HepG2 (cell line): ENCODE data around the gene CNTF. TPM values are rescaled to one million over a fixed set of nuclear protein-coding genes. Genes with fewer than 3 reads are reported as not detected.

Source experiments
- ATAC-seq: fragments of 200-7000 bp; cut with Tn5 transposase; 3 replicates; pipeline ENCODE4 v1.9.1; 2020; ENCODE audit warnings: mild to moderate bottlenecking, moderate library complexity
- BruUV-seq: library from RNA; stranded (reverse); fragments of 400-500 nt; replicated peaks from 2 replicates; lab custom pipeline; 2021; lab: Mats Ljungman, UMichigan
- CTCF ChIA-PET: fragments of 300-600 bp; formaldehyde crosslinking; extraction: SDS; loops from one replicate; lab custom pipeline; 2021; ENCODE audit warnings: low total read pairs, inconsistent platforms, low intra/inter-chr PET ratio; lab: Yijun Ruan, JAX
- POLR2A ChIA-PET: fragments of 350-600 bp; sonication (Branson Sonifier 250); formaldehyde crosslinking; loops from one replicate; lab custom pipeline; 2020; ENCODE audit warnings: antibody characterized with exemption, inconsistent platforms; lab: Yijun Ruan, JAX
- DNase-seq: peaks from one replicate; pipeline ENCODE4 v3.0.0-alpha.2; 2015; ENCODE audit warnings: low spot score
- FAIRE-seq: peaks from 3 replicates; lab custom pipeline; 2011; peaks lifted over from hg19 to GRCh38; lab: Jason Lieb, UNC
- H2AFZ ChIP-seq: one replicate; pipeline ENCODE4 v1.6.1; 2011; ENCODE audit warnings: low read length, inconsistent platforms
- H3K27ac ChIP-seq: fragments of 300-600 bp; 3 replicates; pipeline ENCODE4 v1.8.0; 2011; ENCODE audit warnings: mixed run types, mild to moderate bottlenecking, mixed read lengths, low read length, inconsistent platforms; ENCODE audit not compliant: insufficient read depth; ENCODE audit errors: extremely low read length
- H3K27me3 ChIP-seq, 2 experiments: fragments of 200-600 bp in 1 of 2; 2 replicates in 1 of 2; 3 replicates in 1 of 2; pipeline versions ENCODE4 v1.6.0 to v1.8.0; 2011; ENCODE audit warnings: low read length in 2 of 2, mild to moderate bottlenecking in 2 of 2, moderate library complexity in 2 of 2, inconsistent platforms in 1 of 2; ENCODE audit not compliant: insufficient read depth in 2 of 2, control insufficient read depth in 1 of 2
- H3K36me3 ChIP-seq, 2 experiments: fragments of 200-600 bp in 1 of 2; replicated peaks in 1 of 2; 2 replicates in 1 of 2; 3 replicates in 1 of 2; pipeline versions ENCODE4 v1.5.1 to v1.8.0; 2011; ENCODE audit warnings: low read length in 2 of 2, inconsistent platforms in 1 of 2; ENCODE audit not compliant: insufficient read depth in 2 of 2, control insufficient read depth in 1 of 2
- H3K4me1 ChIP-seq: 2 replicates; pipeline ENCODE4 v1.5.1; 2012; ENCODE audit warnings: low read length, inconsistent platforms; ENCODE audit not compliant: insufficient read depth
- H3K4me2 ChIP-seq: 2 replicates; pipeline ENCODE4 v1.6.0; 2011; ENCODE audit warnings: low read depth, low read length, inconsistent platforms
- H3K4me3 ChIP-seq, 3 experiments: fragments of 200-600 bp in 1 of 3; sonication (generic), shearing (Covaris generic) in 1 of 3; replicated peaks in 1 of 3; 2 replicates each; pipeline ENCODE4 v1.5.1; 2011 to 2016; ENCODE audit warnings: low read length in 3 of 3, inconsistent platforms in 2 of 3, low read depth in 2 of 3, mild to moderate bottlenecking in 2 of 3, control low read depth in 1 of 3, mixed read lengths in 1 of 3; ENCODE audit not compliant: insufficient read depth in 1 of 3
- H3K79me2 ChIP-seq: one replicate; pipeline ENCODE4 v1.6.1; 2011; ENCODE audit warnings: low read length, inconsistent platforms; ENCODE audit not compliant: insufficient read depth
- H3K9ac ChIP-seq: 2 replicates; pipeline ENCODE4 v1.6.0; 2011; ENCODE audit warnings: mild to moderate bottlenecking, low read depth, low read length, inconsistent platforms; ENCODE audit not compliant: insufficient read depth
- H3K9me3 ChIP-seq: 2 replicates; pipeline ENCODE4 v1.5.1; 2012; ENCODE audit warnings: mild to moderate bottlenecking, low read length
- H4K20me1 ChIP-seq: 2 replicates; pipeline ENCODE4 v1.6.0; 2011; ENCODE audit warnings: inconsistent platforms, mild to moderate bottlenecking, low read length, moderate library complexity; ENCODE audit not compliant: insufficient read depth
- NFRKB ChIP-seq: fragments of 450-650 bp; IDR thresholded peaks from 2 replicates; pipeline ENCODE4 v1.6.1; 2017
- SNAI1 ChIP-seq: sonication (generic); formaldehyde crosslinking; IDR thresholded peaks from 2 replicates; pipeline ENCODE4 v1.5.0; 2020; ENCODE audit warnings: mild to moderate bottlenecking, missing genetic modification reagents, borderline replicate concordance
- TARDBP ChIP-seq: sonication (generic); formaldehyde crosslinking; IDR thresholded peaks from 2 replicates; pipeline ENCODE4 v1.8.0; 2022; ENCODE audit warnings: mild to moderate bottlenecking, missing genetic modification reagents
- ZFX ChIP-seq: sonication (generic); formaldehyde crosslinking; IDR thresholded peaks from 2 replicates; pipeline ENCODE4 v1.4.0; 2020; ENCODE audit warnings: mild to moderate bottlenecking, low read depth, missing genetic modification reagents, moderate library complexity
- ZNF44 ChIP-seq: sonication (generic); formaldehyde crosslinking; IDR thresholded peaks from 2 replicates; pipeline ENCODE4 v1.5.1; 2020; ENCODE audit warnings: mild to moderate bottlenecking, missing genetic modification reagents
- ZNF761 ChIP-seq: sonication (generic); formaldehyde crosslinking; conservative IDR thresholded peaks from 2 replicates; pipeline ENCODE4 v1.4.0; 2020; ENCODE audit warnings: mild to moderate bottlenecking, missing genetic modification reagents
- ZNF850 ChIP-seq: sonication (generic); formaldehyde crosslinking; conservative IDR thresholded peaks from 2 replicates; pipeline ENCODE4 v1.9.0; 2021; ENCODE audit warnings: mild to moderate bottlenecking, missing genetic modification reagents
- WGBS: methylation state at CpG from one replicate; pipeline ENCODE4 v1.1.6; 2017; ENCODE audit warnings: low lambda C conversion rate; 5-methylcytosine and 5-hydroxymethylcytosine counted together
- in situ Hi-C: cut with HindIII; loops from 2 replicates; pipeline ENCODE4 v1.10.0; 2017; ENCODE audit warnings: low pct_unique_long_range_greater_than_20kb; ENCODE audit not compliant: extremely low pct_ligation_motif_present
- intact Hi-C: fragments of 100-400 bp; cut with micrococcal nuclease; formaldehyde crosslinking; loops from one replicate; pipeline ENCODE4 v1.10.0; 2022; ENCODE audit not compliant: unreplicated experiment
- polyA plus RNA-seq, 8 experiments: library from polyadenylated mRNA; depleted of rRNA in 3 of 8; stranded (reverse) in 7 of 8; unstranded in 1 of 8; fragments of >200 nt; fragmentation: Illumina TruSeq in 4 of 8; extraction: Trizol in 4 of 8; gene quantifications; 2 replicates each; pipeline versions ENCODE4 v1.2.1 to v1.2.3, GENCODE V29; 2011 to 2016; ENCODE audit warnings: low read depth in 4 of 8, missing spikeins in 1 of 8, mixed read lengths in 1 of 8; ENCODE audit not compliant: insufficient read depth in 1 of 8
- total RNA-seq, 5 experiments: library from RNA; depleted of rRNA; stranded (reverse); fragments of >200 nt; fragmentation: Illumina TruSeq; extraction: Trizol; gene quantifications; 2 replicates each; pipeline ENCODE4 v1.2.3, GENCODE V29; 2016; ENCODE audit warnings: low read depth in 1 of 5
- TF ChIP-seq, protein P1 (sequence below): IDR thresholded peaks from 2 replicates; pipeline ENCODE4 v1.6.1; 2016; ENCODE audit warnings: low read depth, borderline replicate concordance
- TF ChIP-seq, protein P2 (sequence below): sonication (generic); formaldehyde crosslinking; IDR thresholded peaks from 2 replicates; pipeline ENCODE4 v1.5.0; 2020; ENCODE audit warnings: mild to moderate bottlenecking, low read depth, missing genetic modification reagents, borderline replicate concordance
- TF ChIP-seq, protein P3 (sequence below): sonication (generic); formaldehyde crosslinking; IDR thresholded peaks from 2 replicates; pipeline ENCODE4 v1.5.0; 2020; ENCODE audit warnings: missing genetic modification reagents
- TF ChIP-seq, protein P4 (sequence below): sonication (generic); formaldehyde crosslinking; IDR thresholded peaks from 2 replicates; pipeline ENCODE4 v1.4.0; 2020; ENCODE audit warnings: mild to moderate bottlenecking, missing genetic modification reagents
- TF ChIP-seq, protein P5 (sequence below): IDR thresholded peaks from 2 replicates; pipeline ENCODE4 v1.6.1; 2012; ENCODE audit warnings: low read length, improper control_type of control experiment

CNTF gene
- total and polyA plus RNA-seq, 2 of the 13 experiments (the other 11 are each of a cell fraction or from before 2014, with no cell fraction given): 0.51 to 2.3 TPM

DNA sequence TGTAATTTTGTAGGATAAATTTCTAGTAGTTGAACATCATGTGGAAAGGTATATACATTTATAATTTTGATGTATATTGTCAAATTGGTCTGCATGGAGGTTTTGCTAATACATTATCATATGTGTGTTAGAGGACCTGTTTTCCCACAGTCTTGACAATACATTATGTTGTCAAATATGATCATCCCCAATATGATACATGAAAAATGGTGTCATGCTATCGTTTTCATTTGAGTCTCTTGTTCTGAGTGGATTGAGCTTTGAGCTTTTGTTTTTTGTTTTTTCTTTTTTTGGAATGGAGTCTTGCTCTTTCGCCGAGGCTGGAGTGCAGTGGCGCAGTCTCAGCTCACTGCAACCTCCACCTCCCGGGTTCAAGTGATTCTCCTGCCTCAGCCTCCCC is 14.1 kb upstream of the CNTF start:
- peaks cover 22% of the 10 kb centered on the region for H3K4me1 ChIP-seq
- H3K27ac ChIP-seq: no peak overlapping the region
- no peak overlapping the region for H3K4me2 ChIP-seq
- peaks cover 2% of the 10 kb centered on the region; the same call in 1 of the 2 replicates for H4K20me1 ChIP-seq
- no peaks in the 10 kb centered on the region for H3K27me3 ChIP-seq
- no peak overlapping the region for H3K9ac ChIP-seq
- ATAC-seq (no peak), FAIRE-seq (no peak), DNase-seq (no peak)
- ChIA-PET POLR2A (no interaction called here), CTCF (no interaction called here)
- in situ Hi-C loops (no loop called here), intact Hi-C loops (no loop called here)
- H3K9me3 ChIP-seq: no peaks in the 10 kb centered on the region
- H3K4me3 ChIP-seq: no peak overlapping the region
- no peak overlapping the region for H2AFZ ChIP-seq
- peaks cover 63% of the 10 kb centered on the region for H3K79me2 ChIP-seq
- WGBS: 87% methylated on average over 5 of the region's 5 CpGs
- BruUV-seq: no TSS peak
- peaks cover 8 to 45% of the 10 kb centered on the region in 2 experiments for H3K36me3 ChIP-seq
- TF ChIP-seq, protein P1, sequence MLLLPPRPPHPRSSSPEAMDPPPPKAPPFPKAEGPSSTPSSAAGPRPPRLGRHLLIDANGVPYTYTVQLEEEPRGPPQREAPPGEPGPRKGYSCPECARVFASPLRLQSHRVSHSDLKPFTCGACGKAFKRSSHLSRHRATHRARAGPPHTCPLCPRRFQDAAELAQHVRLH (CRISPR knock-in tag): no peak
- TF ChIP-seq, protein P2, sequence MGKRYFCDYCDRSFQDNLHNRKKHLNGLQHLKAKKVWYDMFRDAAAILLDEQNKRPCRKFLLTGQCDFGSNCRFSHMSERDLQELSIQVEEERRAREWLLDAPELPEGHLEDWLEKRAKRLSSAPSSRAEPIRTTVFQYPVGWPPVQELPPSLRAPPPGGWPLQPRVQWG (CRISPR knock-in tag): no peak
- TF ChIP-seq, protein P3, sequence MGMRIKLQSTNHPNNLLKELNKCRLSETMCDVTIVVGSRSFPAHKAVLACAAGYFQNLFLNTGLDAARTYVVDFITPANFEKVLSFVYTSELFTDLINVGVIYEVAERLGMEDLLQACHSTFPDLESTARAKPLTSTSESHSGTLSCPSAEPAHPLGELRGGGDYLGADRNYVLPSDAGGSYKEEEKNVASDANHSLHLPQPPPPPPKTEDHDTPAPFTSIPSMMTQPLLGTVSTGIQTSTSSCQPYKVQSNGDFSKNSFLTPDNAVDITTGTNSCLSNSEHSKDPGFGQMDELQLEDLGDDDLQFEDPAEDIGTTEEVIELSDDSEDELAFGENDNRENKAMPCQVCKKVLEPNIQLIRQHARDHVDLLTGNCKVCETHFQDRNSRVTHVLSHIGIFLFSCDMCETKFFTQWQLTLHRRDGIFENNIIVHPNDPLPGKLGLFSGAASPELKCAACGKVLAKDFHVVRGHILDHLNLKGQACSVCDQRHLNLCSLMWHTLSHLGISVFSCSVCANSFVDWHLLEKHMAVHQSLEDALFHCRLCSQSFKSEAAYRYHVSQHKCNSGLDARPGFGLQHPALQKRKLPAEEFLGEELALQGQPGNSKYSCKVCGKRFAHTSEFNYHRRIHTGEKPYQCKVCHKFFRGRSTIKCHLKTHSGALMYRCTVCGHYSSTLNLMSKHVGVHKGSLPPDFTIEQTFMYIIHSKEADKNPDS: no peak
- TF ChIP-seq ZNF44 (no peak), SNAI1 (no peak), ZNF850 (CRISPR knock-in tag) (no peak), NFRKB (no peak), ZNF761 (no peak), TARDBP (CRISPR knock-in tag) (no peak), ZFX (CRISPR knock-in tag) (no peak)
- TF ChIP-seq, protein P4, sequence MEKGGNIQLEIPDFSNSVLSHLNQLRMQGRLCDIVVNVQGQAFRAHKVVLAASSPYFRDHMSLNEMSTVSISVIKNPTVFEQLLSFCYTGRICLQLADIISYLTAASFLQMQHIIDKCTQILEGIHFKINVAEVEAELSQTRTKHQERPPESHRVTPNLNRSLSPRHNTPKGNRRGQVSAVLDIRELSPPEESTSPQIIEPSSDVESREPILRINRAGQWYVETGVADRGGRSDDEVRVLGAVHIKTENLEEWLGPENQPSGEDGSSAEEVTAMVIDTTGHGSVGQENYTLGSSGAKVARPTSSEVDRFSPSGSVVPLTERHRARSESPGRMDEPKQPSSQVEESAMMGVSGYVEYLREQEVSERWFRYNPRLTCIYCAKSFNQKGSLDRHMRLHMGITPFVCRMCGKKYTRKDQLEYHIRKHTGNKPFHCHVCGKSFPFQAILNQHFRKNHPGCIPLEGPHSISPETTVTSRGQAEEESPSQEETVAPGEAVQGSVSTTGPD (CRISPR knock-in tag): no peak
- TF ChIP-seq, protein P5, sequence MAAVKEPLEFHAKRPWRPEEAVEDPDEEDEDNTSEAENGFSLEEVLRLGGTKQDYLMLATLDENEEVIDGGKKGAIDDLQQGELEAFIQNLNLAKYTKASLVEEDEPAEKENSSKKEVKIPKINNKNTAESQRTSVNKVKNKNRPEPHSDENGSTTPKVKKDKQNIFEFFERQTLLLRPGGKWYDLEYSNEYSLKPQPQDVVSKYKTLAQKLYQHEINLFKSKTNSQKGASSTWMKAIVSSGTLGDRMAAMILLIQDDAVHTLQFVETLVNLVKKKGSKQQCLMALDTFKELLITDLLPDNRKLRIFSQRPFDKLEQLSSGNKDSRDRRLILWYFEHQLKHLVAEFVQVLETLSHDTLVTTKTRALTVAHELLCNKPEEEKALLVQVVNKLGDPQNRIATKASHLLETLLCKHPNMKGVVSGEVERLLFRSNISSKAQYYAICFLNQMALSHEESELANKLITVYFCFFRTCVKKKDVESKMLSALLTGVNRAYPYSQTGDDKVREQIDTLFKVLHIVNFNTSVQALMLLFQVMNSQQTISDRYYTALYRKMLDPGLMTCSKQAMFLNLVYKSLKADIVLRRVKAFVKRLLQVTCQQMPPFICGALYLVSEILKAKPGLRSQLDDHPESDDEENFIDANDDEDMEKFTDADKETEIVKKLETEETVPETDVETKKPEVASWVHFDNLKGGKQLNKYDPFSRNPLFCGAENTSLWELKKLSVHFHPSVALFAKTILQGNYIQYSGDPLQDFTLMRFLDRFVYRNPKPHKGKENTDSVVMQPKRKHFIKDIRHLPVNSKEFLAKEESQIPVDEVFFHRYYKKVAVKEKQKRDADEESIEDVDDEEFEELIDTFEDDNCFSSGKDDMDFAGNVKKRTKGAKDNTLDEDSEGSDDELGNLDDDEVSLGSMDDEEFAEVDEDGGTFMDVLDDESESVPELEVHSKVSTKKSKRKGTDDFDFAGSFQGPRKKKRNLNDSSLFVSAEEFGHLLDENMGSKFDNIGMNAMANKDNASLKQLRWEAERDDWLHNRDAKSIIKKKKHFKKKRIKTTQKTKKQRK: no peak
